GM12872 (cell line): ENCODE data around the gene NLRP6.

Experiments
- CTCF ChIP-seq: IDR thresholded peaks from 3 replicates; pipeline ENCODE4 v1.5.1; 2011; ENCODE audit warnings: low read depth, mild to moderate bottlenecking, low read length, moderate library complexity; ENCODE audit not compliant: insufficient read depth

Gene NLRP6

GRCh38 chr11:327581-327923 lies 49.3 kb downstream of the NLRP6 start:
- TF ChIP-seq CTCF = no peak

DNA sequence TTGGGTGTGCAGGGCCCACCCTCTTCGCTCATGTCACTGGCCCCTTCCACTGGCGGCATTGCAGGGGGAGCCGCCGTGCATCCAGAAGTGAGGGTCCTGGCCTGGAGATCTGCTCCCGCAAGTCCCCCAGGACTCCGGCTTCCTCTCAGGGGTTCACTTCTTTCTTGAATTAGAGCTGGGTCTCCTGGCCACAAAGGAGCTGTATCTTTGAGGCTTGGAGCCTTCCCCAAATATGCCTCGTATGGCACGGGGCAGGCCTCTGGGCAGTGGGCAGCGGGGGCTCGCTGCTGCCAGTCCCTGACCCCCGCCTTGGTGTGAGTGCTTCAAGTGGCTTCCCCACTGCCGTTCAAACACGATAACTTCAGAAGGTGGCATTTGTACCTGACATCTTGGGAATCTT lies 49.8 kb downstream of the NLRP6 start:
- TF ChIP-seq CTCF = no peak

- no peak for TF ChIP-seq CTCF
Observed at GRCh38 chr11:329886-330253, 51.7 kb downstream of the NLRP6 start.

DNA sequence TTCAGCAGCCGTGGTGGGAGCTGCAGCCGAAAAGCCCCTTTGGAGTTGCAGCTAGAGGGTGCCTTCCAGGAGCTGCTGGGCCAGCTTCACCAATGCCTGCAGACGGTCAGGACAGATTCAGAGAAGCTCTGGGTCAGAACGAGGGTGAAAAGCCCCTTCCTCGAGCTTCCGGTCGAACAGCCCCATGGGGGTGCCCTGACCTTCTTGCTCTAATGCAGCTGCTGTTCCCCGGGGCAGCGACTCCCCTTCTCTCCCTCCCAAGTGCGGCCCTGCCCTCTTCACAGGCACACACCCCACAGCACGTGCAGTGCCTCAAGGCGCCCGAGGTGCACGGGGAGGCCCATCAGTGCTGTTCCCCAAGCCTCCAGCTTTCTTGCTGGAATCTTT lies 52.1 kb downstream of the NLRP6 start:
- TF ChIP-seq CTCF = no peak

DNA sequence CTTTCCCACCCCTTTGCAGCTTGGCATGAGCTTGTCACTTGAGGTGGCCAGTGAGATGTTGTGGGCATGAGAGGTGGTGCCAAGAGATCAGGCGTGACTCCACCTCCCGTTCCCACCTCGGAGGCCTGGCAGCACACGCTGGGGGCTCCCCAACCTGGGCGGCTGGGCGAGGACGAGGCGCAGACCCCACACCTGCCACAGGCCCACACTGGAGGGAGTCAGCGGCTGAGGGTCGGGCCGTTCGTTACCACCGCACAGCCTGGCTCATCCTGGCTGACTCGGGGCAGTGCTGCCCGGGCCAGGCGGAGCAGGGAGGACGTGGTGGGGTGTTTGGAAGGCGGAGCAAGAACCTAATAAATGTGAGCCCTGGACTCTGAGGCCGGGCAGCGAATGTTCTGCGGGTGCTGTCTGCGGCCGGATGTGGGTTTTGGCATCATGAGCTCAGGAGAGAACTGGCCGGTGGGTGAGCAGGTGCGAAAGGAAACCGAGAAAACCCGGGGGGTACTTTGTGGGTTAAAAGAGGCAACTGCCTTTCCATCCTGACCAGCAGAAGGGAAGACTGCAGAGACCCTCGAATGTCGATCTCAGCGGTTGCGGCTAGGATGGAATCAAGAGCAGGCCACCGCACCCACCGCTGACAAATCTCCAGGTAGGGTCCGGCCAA lies 52.6 kb downstream of the NLRP6 start:
- no peak for TF ChIP-seq CTCF

GRCh38 chr11:331358-332060 lies 53.3 kb downstream of the NLRP6 start:
- no peak for TF ChIP-seq CTCF

GRCh38 chr11:332651-333480 lies 54.7 kb downstream of the NLRP6 start:
- TF ChIP-seq CTCF = no peak
